ENCODE results near the gene SNED1.

Gene SNED1

DNA sequence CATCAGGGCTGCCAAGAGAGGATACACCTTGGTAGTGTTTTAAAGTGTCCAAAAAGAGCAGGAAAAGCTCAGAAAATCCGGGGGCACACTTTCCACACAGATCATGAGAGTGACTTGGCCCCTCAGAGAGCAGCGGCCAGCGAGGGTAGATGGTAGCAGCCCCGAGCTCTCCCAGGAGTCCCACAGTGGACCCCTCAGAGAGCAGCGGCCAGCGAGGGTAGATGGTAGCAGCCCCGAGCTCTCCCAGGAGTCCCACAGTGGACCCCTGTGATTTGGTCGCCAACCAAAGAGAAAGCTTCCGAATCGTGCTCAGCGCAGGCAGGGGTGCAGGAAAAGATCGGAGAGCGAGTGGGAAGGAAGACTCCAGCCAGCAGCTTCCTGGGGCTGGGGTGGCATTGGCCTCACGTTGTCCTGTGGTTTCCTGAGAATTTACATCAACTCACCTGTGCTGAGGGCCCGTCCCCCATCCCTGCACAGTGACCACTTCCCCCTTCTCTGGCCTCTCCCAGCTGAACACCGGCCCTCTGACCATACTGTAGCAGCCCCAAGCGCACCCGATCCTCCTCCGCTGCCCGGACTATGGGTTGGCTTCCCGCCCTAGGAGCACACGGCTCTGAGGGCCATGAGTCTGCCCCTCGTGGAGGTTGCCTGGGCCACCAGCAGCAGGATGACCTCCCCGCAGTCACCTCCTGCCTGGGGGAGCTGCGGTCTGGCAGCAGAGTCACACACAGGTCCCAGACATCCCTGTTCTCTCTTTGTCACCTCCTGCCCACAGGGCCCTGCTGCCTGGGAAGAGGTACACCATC lies 69.9 kb downstream of the SNED1 start:
- DNase-seq: peak in 1 of 2 donors; percentile 46
- Histone ChIP-seq H3K27ac (no peak overlapping the region), H3K4me1 (peaks cover 0 to 11% (median 5%) of the 10 kb centered on the region in 4 donors), H3K9me3 (no peaks in the 10 kb centered on the region), H3K36me3 (peaks cover 4 to 90% (median 72%) of the 10 kb centered on the region in 3 donors), H3K27me3 (peaks cover 0 to 18% of the 10 kb centered on the region in 2 donors), H3K4me3 (no peak overlapping the region)
- TF ChIP-seq, protein P1, sequence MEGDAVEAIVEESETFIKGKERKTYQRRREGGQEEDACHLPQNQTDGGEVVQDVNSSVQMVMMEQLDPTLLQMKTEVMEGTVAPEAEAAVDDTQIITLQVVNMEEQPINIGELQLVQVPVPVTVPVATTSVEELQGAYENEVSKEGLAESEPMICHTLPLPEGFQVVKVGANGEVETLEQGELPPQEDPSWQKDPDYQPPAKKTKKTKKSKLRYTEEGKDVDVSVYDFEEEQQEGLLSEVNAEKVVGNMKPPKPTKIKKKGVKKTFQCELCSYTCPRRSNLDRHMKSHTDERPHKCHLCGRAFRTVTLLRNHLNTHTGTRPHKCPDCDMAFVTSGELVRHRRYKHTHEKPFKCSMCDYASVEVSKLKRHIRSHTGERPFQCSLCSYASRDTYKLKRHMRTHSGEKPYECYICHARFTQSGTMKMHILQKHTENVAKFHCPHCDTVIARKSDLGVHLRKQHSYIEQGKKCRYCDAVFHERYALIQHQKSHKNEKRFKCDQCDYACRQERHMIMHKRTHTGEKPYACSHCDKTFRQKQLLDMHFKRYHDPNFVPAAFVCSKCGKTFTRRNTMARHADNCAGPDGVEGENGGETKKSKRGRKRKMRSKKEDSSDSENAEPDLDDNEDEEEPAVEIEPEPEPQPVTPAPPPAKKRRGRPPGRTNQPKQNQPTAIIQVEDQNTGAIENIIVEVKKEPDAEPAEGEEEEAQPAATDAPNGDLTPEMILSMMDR (IDR thresholded peaks at IDR 0.05): no peak
- intact Hi-C loops (cut with DNase I; ENCODE audit: low total_unique reads): no loop called here

- intact Hi-C loops (cut with DNase I; ENCODE audit: low total_unique reads): no loop called here
- no peaks in the 10 kb centered on the region for H3K9me3 ChIP-seq
- H3K27me3 ChIP-seq: peaks cover 0 to 9% of the 10 kb centered on the region in 2 donors
- TF ChIP-seq, protein P1 (IDR thresholded peaks at IDR 0.05): no peak
- H3K4me1 ChIP-seq: peaks cover 0 to 3% (median 1%) of the 10 kb centered on the region in 4 donors
- H3K27ac ChIP-seq: no peak overlapping the region
- DNase-seq: no peak
- H3K4me3 ChIP-seq: no peak overlapping the region
- peaks cover 4 to 99% (median 81%) of the 10 kb centered on the region in 3 donors for H3K36me3 ChIP-seq
Observed at GRCh38 chr2:241068942-241069810, 70.8 kb downstream of the SNED1 start.

DNA sequence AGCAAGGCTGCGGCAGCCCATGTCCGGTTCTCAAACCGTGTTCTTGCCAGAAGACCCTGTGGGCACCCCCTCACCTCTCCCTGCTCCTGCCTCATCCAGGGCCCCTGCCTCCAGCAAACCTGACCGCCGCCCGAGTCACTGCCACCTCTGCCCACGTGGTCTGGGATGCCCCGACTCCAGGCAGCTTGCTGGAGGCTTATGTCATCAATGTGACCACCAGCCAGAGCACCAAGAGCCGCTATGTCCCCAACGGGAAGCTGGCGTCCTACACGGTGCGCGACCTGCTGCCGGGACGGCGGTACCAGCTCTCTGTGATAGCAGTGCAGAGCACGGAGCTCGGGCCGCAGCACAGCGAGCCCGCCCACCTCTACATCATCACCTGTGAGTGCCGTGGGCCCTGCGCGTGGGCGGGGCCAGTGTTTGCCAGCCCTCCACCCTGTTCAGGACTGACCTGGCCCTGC lies 71.4 kb downstream of the SNED1 start:
- Histone ChIP-seq H3K9me3 (no peaks in the 10 kb centered on the region), H3K4me3 (no peak overlapping the region), H3K36me3 (peaks cover 5 to 100% (median 84%) of the 10 kb centered on the region in 3 donors), H3K27me3 (peaks cover 0 to 3% of the 10 kb centered on the region in 2 donors), H3K4me1 (no peaks in the 10 kb centered on the region), H3K27ac (no peak overlapping the region)
- intact Hi-C loops (cut with DNase I; ENCODE audit: low total_unique reads): no loop called here
- TF ChIP-seq, protein P1 (IDR thresholded peaks at IDR 0.05): no peak
- DNase-seq: no peak

DNA sequence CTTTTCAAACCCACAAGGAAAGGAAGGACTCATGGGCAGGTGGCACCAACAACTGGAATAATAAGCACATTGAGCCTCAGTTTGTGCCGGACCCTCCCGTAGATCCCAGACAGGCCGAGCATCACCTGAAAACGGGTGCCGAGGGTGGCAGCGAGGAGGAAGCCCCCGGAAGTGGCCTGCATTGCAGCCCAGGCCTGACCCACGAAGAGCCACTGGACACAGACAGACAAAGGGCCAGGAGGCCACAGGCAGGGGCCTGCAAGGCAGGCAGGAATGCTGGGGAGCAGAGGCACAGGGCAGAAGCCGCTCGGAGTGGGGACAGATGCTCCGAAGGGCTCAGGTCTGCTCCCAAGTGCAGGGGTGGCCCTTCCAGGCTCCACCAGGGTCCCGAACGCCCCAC lies 71.9 kb downstream of the SNED1 start:
- no peak overlapping the region for H3K27ac ChIP-seq
- H3K36me3 ChIP-seq: peaks cover 10 to 100% (median 84%) of the 10 kb centered on the region in 3 donors
- TF ChIP-seq, protein P1 (IDR thresholded peaks at IDR 0.05): no peak
- H3K27me3 ChIP-seq: no peaks in the 10 kb centered on the region
- intact Hi-C loops (cut with DNase I; ENCODE audit: low total_unique reads): no loop called here
- DNase-seq: no peak
- H3K9me3 ChIP-seq: no peaks in the 10 kb centered on the region
- no peaks in the 10 kb centered on the region for H3K4me1 ChIP-seq
- H3K4me3 ChIP-seq: no peak overlapping the region

DNA sequence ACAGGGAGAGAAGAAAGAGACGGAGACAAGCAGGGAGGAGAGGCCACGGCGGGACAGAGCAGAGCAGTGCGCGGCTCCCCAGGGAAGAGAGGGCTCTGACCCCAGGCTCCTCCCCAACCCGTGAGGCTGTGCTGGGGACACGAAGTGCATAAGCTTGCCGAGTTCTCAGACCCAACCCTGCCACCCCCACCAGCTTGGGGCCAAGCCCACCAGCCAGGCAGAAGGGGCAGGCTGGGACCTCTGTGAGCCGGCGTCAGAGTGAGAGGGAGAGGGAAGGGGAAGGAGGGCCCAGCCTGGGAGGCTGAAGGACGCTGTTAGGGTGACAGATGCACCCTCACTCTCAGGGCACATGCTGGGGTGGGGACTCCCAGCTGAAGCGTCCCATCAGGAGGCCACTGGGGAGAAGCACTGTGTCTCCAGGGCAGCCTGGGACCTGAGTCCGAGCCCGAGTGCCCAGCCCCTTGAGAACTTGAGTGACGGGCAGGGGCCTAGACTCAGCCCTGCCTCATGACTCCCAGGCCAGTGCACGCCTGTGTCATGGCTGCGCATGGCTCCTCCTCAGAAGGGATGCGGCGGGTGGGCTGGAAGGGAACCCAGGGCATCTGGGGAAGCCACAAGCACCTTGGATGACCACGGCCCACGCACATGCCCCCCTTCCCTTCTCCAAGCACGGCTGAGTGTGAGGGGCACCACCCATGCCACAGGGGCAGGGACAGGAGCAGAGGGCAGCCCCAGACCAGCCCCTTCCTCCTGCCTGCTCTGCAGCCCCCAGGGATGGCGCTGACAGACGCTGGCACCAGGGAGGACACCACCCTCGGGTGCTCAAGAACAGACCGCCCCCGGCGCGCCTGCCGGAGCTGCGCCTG lies 72.6 kb downstream of the SNED1 start:
- H3K27ac ChIP-seq: no peak overlapping the region
- TF ChIP-seq, protein P1 (IDR thresholded peaks at IDR 0.05): no peak
- peaks cover 11 to 95% (median 81%) of the 10 kb centered on the region in 3 donors for H3K36me3 ChIP-seq
- H3K4me1 ChIP-seq: no peaks in the 10 kb centered on the region
- no peaks in the 10 kb centered on the region for H3K27me3 ChIP-seq
- no peaks in the 10 kb centered on the region for H3K9me3 ChIP-seq
- DNase-seq: no peak
- H3K4me3 ChIP-seq: no peak overlapping the region
- intact Hi-C loops (cut with DNase I; ENCODE audit: low total_unique reads): no loop called here
